Umbilical cord (tissue), 2 donors: ENCODE measurements around the gene GLE1. TPM values are rescaled to one million over a fixed set of nuclear protein-coding genes. Genes with fewer than 3 reads are reported as not detected.
A peak's percentile ranks its signal among the peaks of the same experiment; 100 is the strongest.
"Not testable (repeated sequence)": the region's sequence is repeated elsewhere in the genome, so short reads cannot be mapped to it uniquely, and the experiment has no call there.

Experiments
- DNase-seq: peaks from one replicate; pipeline ENCODE4 v3.0.0-alpha.2; 2015; ENCODE audit warnings: low spot score
- total RNA-seq: library from RNA; depleted of rRNA; stranded (reverse); fragments of >200 nt; gene quantifications from one replicate; pipeline ENCODE4 v1.2.3, GENCODE V29; 2014; ENCODE audit warnings: low replicate concordance; ENCODE audit not compliant: insufficient read depth

The GLE1 gene
- total RNA-seq, 1 donor from 2014 or later = 8.7 TPM

DNA sequence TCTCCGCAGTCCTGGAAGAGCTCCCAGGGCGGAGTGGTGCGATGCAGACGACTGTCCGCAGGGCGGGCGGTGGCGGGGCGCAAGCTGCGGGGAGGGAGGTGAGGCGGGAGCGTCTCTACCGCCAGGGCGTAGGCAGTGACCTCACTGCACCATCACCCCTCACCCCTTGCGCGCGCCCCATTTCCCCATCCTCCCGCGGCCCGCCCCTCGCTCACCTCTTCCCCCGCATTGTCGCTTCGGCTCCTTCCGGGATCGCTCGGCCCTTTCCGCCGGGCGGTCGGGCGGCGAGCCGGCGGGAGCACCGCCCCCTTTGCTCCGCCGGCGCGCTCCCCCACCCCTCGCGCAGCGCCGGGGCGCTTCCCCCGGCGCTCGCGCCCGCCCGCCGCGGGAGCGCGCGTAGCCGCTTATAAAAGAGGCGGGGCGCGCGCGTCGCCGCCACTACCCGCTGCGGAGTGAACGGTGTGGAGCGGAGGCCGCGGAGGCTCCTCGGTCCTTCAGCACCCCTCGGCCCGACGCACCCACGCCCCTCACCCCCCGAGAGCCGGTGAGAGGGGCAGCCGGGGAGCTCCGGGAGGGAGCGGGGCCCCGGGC, 47.7 kb downstream of the GLE1 start, which contains the start of gene SPTAN1:
TSS of gene SPTAN1 (plus strand) at position 435 of the 591 bp plus-strand sequence. CDS start 14,154 bp downstream, outside the sequence.
- peak; percentile 96 for DNase-seq

GRCh38 chr9:128552744-128553440, 48.4 kb downstream of the GLE1 start:
- DNase-seq = peak; percentile 50

DNA sequence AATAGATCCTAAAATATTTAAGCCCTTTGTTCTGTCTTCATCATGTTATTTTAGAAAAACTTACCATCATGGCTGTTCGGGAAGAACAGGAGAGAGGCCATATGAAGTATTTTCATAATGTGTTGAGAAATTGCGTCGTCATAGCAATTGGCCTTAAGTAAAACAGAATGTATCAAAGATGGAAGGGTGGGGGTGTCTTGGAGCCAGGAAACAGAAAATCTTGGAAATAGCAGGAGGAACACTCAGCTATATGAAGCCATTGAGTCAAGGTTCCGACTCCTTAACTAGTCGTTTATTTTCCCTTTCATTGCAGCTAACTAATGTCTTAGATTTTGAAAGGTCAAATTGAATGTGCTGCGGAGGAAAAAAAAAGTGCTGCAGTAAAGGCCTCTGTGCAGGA, 49.2 kb downstream of the GLE1 start:
- peak; percentile 75 for DNase-seq

- peak; percentile 92 for DNase-seq
Observed at GRCh38 chr9:128554155-128554862, 49.8 kb downstream of the GLE1 start.

DNA sequence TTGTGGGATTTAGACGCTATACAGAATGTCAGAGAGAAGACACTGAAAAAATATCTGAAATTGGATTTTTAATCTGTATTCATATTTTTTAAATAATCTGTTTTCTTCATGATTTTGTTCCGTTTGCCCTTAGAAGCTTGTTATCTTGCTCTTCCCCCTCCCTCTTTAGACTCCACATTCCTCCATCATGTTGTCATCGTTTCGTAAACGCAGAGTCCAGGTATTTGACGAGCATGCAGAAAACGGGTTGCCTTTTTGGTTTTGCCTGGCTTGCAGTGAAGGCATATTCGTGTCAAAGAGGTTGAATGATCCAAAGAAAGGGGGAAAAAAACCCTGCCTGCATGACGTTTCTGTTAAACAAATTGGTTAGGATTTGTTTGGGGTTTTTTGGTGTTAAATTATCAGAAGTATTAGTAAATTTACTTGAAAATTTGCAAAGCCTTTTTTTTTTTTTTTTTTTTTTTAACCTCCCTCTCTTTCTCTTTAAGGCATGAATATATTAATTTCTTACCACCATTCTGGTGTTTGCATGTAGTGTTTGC, 50.7 kb downstream of the GLE1 start:
- DNase-seq = peak; percentile 82

- no peak for DNase-seq
Observed at GRCh38 chr9:128556276-128556675, 51.8 kb downstream of the GLE1 start.

DNA sequence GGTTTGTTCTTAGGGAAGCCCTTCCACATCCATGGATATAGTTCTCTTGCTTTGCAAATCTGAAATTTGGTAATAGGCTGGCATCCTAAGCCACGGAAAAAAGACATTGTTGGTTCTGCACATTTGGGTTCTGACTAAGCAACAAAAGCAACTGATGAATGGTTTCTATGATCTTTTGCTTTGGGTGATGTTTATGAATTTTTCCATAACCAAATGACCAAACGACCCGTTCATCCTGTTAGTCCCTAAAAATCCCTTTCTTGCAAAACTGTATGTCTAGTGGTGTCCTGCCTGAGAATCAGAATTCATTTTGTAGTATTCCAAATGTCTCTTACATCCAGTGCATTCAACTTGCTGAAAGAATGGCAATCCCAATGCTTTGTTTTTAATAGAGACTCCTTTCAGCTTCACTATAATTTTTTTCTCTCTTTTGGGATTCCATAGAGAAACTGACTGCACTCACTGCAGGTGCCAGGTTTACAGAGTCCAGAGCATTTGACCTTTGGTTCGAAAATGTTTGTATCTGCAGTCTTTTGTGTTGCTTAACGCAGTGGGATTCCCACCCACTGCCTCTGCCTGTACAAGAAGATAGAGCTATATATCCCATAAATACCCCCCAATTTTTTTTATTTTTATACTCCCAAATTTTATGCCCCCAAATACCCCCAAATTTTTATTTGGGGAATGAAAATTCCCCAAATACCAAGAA, 52.6 kb downstream of the GLE1 start:
- DNase-seq = no peak

DNA sequence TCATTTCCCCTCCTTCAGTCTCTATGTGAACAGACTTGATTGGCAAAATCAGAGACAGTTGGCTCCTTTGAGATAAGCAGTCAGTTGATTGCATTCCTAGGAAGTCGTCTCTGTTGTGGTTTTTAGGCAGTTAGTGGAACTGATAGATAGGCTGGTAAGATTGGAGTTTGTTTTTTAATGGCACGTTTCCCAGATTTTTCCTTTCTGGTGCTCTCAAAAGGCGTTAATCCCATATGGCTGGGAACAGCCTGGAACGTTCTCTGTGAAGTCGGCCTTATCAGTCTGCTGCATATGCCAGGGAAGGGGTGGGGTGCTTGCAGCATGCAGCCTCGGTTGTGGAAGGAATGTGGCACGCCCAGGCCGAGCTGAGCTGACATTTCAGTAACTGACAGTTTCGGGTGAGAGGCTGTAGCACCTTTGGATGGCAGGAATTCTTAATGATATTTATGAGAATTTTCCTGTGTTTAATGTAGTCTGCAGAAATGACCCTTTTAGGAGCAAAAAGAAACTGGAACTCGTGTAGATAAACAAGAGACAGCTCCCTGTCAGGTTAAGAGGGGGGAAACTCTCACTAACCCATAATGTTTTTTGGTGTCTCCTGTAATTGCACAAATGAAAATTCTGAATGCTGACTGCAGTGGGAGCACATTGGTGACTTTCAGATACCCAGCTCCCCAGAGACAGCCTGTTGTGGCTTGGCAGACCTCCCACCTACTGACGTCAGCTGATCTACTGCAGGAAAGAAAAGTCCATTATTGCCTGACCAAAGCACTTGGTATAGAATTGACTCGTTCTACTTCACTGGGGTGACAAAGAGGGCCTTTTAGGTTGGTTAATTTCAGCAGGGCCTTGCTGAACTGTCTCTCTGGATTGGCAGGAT, 54.2 kb downstream of the GLE1 start:
- peak; percentile 96 for DNase-seq

GRCh38 chr9:128565578-128565977, 61.1 kb downstream of the GLE1 start:
- no peak for DNase-seq

DNA sequence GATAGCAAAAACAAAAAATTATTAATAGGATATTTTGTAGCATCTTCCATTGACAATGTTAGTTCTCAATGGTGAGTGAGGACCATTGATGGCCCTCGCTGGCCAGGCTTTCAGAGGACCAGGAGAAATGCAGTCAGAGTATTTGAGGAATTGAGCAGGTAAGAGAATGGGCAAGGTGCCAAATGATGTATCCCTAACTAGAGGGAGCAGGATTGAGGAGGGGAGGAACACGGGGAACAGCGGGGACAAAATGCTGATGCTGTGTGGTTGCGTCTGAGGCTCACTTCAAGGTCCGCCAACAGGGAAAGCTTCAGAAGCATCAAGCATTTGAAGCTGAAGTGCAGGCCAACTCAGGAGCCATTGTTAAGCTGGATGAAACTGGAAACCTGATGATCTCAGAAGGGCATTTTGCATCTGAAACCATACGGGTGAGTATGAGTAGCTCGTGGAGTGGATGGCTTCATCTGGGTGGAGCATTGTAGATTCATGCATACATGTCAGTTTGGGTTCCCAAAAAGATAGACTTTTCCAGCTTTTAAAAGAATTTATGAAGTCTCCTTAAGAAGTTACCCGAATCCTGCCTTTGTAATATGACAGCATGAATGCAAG, 64.1 kb downstream of the GLE1 start:
- DNase-seq = no peak

DNA sequence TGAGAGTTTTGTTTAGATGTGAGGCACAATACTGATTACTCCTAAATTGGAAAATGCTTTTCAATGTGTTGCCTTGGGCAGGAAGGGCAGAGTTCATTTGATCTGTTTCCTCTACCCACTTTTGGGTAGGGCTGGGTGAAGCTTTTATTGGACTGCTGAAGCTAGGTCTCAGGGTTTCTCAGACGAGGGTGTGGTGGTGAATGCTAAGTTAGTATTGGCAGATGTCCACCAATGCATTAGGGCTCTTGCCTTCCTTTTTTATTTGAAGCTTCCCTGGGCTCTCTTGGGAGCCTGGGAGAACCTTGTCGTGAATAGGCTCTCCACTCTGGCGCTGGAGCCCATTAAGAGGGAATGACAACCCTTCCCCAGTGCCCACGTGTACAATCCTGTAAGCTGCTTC, 71.0 kb downstream of the GLE1 start:
- peak; percentile 77 for DNase-seq

DNA sequence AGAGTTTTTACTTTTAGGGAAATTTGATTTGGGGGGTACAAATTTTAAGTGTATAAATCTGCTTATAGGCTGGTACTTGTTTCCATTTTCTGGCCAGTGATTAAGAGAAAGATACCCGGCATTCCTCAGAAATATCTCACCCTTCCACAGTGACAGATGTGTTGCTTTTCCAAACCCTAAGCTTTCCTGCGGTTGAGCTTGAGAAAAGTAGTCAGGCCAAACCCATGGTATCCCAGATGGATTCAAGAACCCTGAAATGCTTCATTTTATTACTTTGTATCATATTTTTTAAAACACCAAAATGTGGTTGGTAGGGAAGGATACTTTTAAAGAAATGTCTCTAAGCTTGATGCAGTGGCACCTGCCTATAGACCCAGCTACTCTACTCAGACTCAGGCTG, 71.4 kb downstream of the GLE1 start:
- no peak for DNase-seq

DNA sequence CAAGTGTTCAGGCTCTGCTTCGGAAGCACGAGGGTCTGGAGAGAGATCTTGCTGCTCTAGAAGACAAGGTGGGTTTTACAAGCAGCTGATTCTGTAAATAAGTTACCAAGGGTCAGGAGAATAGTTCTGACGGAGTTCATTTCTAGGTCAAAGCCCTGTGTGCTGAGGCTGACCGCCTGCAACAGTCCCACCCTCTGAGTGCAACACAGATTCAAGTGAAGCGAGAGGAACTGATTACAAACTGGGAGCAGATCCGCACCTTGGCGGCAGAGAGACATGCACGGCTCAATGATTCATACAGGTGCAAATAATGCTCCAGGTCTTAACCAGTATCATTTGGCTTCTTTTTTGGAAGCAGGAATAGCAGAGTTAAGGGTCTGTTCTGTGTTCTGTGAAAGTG, 72.7 kb downstream of the GLE1 start:
- no peak for DNase-seq

- DNase-seq = no peak
Observed at GRCh38 chr9:128579194-128579593, 74.7 kb downstream of the GLE1 start.

DNA sequence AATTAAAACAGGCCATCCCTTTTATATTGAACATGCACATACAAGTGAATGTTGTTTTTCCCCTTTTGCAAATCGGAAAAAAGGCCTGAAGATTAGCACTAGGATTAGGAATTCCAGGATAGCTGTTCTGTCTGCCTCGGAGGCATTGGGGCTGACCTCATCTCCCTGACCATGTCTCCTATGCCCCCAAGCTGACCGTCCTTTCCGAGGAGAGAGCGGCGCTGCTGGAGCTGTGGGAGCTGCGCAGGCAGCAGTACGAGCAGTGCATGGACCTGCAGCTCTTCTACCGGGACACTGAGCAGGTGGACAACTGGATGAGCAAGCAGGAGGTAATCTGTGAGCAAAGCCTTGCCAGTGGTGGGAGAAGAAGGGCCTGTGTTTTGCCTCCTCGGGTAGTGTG, 76.2 kb downstream of the GLE1 start:
- DNase-seq = no peak

DNA sequence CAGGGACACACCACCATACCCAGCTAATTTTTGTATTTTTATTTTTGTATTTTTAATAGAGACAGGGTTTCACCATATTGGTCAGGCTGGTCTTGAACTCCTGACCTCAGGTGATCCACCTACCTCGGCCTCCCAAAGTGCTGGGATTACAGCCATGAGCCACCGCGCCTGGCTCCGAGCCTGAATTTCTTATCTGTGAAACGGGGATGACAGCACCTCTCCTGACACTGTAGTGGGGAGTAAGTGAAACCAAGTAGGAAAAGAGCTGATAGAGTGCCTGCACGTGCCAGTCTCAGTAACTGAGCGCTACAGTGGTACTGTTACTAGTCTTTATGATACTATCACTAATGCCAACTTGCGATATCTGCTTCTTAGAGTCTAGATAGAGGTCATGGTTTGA, 80.6 kb downstream of the GLE1 start:
- DNase-seq = not testable (repeated sequence)

DNA sequence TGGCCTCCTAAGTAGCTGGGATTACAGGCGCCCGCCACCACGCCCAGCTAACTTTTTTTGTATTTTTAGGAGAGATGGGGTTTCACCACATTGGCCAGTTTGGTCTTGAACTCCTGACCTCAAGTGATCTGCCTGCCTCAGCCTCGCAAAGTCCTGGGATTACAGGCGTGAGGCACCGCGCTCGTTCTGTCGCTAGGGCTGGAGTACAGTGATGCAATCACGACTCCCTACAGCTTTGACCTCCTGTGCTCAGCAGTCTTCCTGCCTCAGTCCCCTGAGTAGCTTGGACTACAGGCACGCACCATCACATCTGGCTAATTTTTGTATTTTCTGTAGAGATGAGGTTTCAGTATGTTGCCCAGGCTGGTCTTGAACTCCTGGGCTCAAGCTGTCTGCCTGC, 82.4 kb downstream of the GLE1 start:
- not testable (repeated sequence) for DNase-seq

DNA sequence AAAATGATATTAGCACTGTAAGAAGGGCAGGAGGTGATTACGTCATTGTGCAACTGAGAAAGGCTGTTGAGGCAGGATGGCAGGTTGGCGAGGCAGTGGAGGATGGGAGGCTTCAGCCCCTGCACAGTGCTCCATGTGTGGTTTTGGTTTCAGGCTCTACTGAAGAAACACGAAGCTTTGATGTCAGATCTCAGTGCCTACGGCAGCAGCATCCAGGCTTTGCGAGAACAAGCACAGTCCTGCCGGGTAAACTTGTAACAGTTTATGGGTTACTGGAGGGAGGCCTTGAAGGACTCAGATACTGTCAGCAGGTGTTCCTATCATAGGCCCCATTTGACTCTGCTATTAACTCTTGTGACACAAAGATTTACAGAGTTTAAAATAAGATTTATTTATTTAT, 82.9 kb downstream of the GLE1 start:
- no peak for DNase-seq

DNA sequence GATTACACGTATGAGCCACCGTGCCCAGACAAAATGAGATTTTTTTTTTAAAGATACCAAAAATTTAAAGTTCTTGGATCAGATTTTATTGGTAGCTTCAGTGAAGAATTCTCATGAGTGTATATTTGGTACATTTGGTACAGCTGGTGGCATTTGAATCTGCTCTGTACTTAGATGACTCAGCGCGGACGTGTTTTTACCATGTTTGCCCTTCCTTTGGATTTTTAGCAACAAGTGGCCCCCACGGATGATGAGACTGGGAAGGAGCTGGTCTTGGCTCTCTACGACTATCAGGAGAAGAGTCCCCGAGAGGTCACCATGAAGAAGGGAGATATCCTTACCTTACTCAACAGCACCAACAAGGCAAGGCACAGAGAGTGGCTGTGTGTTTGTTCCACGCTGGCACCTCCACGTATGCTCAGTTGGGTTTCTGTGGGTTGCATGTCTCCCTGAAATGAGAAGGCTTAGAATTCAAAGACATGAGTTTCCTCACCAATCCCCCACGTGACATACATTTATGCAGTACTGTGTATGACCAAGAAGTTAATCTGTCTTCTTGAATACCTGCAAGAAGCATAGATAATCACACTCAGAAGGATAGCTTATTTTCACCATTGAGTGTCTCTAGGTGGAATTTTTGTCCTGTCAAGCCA, 84.2 kb downstream of the GLE1 start:
- no peak for DNase-seq
